Chondrocyte (in vitro differentiated cells): ENCODE data around the gene UROC1. TPM values are rescaled to one million over a fixed set of nuclear protein-coding genes. Genes with fewer than 3 reads are reported as not detected.

ENCODE experiments used
- DNase-seq: peaks from one replicate; pipeline ENCODE4 v3.0.0; 2021; ENCODE audit warnings: mixed read lengths, low spot score
- H3K27ac Mint-ChIP-seq: one replicate; pipeline ENCODE4 v1.8.0; 2021; ENCODE audit warnings: mild to moderate bottlenecking, moderate library complexity, mixed read lengths; ENCODE audit not compliant: unreplicated experiment
- H3K27me3 Mint-ChIP-seq: 2 replicates; pipeline ENCODE4 v1.8.0; 2021; ENCODE audit warnings: low read depth, mixed read lengths
- H3K36me3 Mint-ChIP-seq: 2 replicates; pipeline ENCODE4 v1.8.0; 2021; ENCODE audit warnings: low read depth, mixed read lengths
- H3K4me1 Mint-ChIP-seq: 2 replicates; pipeline ENCODE4 v1.8.0; 2021; ENCODE audit warnings: low read depth, mild to moderate bottlenecking, mixed read lengths
- H3K4me3 Mint-ChIP-seq: one replicate; pipeline ENCODE4 v1.8.0; 2021; ENCODE audit warnings: mild to moderate bottlenecking, moderate library complexity, mixed read lengths; ENCODE audit not compliant: unreplicated experiment
- H3K9me3 Mint-ChIP-seq: 2 replicates; pipeline ENCODE4 v1.8.0; 2021; ENCODE audit warnings: low read depth, mixed read lengths
- CTCF ChIP-seq: fragments of 200-600 bp; sonication (generic); IDR thresholded peaks from 2 replicates; pipeline ENCODE4 v1.5.0; 2021; ENCODE audit warnings: antibody characterized with exemption, mild to moderate bottlenecking, moderate library complexity
- long read RNA-seq: library from polyadenylated mRNA; stranded (forward); transcript quantifications from one replicate; pipeline ENCODE4 v2.0.0, GENCODE V29; 2021
- total RNA-seq: library from RNA; stranded (reverse); gene quantifications from 3 replicates; pipeline ENCODE4 v1.2.1, GENCODE V29; 2021

Gene UROC1
- 0.15 TPM in 1 of 3 replicates, not detected in the others for total RNA-seq
- long read RNA-seq: 0 reads

- DNase-seq: peak; percentile 86
- no peak for TF ChIP-seq CTCF
- no peaks in the 10 kb centered on the region for H3K9me3 Mint-ChIP-seq
- no peak within 1 kb of the TSS for H3K4me3 Mint-ChIP-seq
- peaks cover 17% of the 10 kb centered on the region for H3K27me3 Mint-ChIP-seq
- H3K36me3 Mint-ChIP-seq: no peaks in the 10 kb centered on the region
- peaks cover 3% of the 10 kb centered on the region for H3K4me1 Mint-ChIP-seq
- H3K27ac Mint-ChIP-seq: no peak within 1 kb of the TSS
These were observed at the start of gene UROC1 for GRCh38 chr3:126517291-126517951. Gene UROC1 (minus strand): TSS chr3:126517773. CDS start chr3:126517719, 54 bp downstream.

GRCh38 chr3:126562737-126563276 lies 45.2 kb upstream of the UROC1 start:
- Mint-ChIP-seq H3K9me3 (peaks cover 15% of the 10 kb centered on the region), H3K27ac (no peak overlapping the region), H3K4me1 (no peaks in the 10 kb centered on the region), H3K36me3 (peaks cover 5% of the 10 kb centered on the region), H3K4me3 (no peak overlapping the region), H3K27me3 (peaks cover 23% of the 10 kb centered on the region)
- DNase-seq: no peak
- no peak for TF ChIP-seq CTCF

- Mint-ChIP-seq H3K4me1 (no peaks in the 10 kb centered on the region), H3K27me3 (peaks cover 21% of the 10 kb centered on the region), H3K4me3 (no peak within 1 kb of the TSS), H3K9me3 (peaks cover 15% of the 10 kb centered on the region), H3K27ac (no peak within 1 kb of the TSS), H3K36me3 (peaks cover 5% of the 10 kb centered on the region)
- TF ChIP-seq CTCF: no peak
- DNase-seq: peak; percentile 75
These were observed 40.9 kb upstream of the UROC1 start, which contains the start of gene C3orf22 for GRCh38 chr3:126558336-126559071. Gene C3orf22 (minus strand): TSS chr3:126558932. CDS start chr3:126553390, 5,542 bp downstream.

- TF ChIP-seq CTCF: no peak
- H3K27me3 Mint-ChIP-seq: peaks cover 22% of the 10 kb centered on the region
- H3K27ac Mint-ChIP-seq: no peak overlapping the region
- peaks cover 14% of the 10 kb centered on the region for H3K9me3 Mint-ChIP-seq
- peak; percentile 61 for DNase-seq
- no peak overlapping the region for H3K4me3 Mint-ChIP-seq
- H3K4me1 Mint-ChIP-seq: no peaks in the 10 kb centered on the region
- peaks cover 5% of the 10 kb centered on the region for H3K36me3 Mint-ChIP-seq
These were observed 40.2 kb upstream of the UROC1 start for GRCh38 chr3:126557761-126558160.

- peaks cover 3% of the 10 kb centered on the region for H3K36me3 Mint-ChIP-seq
These were observed 39.8 kb upstream of the UROC1 start for GRCh38 chr3:126557415-126557745.

More at GRCh38 chr3:126557415-126557745, 39.8 kb upstream of the UROC1 start:
- H3K4me1 Mint-ChIP-seq: no peaks in the 10 kb centered on the region
- no peak for TF ChIP-seq CTCF
- peaks cover 22% of the 10 kb centered on the region for H3K27me3 Mint-ChIP-seq
- DNase-seq: peak; percentile 77
- no peak overlapping the region for H3K4me3 Mint-ChIP-seq
- H3K27ac Mint-ChIP-seq: no peak overlapping the region
- peaks cover 11% of the 10 kb centered on the region for H3K9me3 Mint-ChIP-seq
